Nasal cavity respiratory epithelium epithelial cell of viscerocranial mucosa (primary cell): Measurements from ENCODE around the gene METTL18. TPM values are rescaled to one million over a fixed set of nuclear protein-coding genes. Genes with fewer than 3 reads are reported as not detected.

Experiments used
- total RNA-seq: library from RNA; depleted of rRNA; stranded (reverse); fragments of >200 nt; gene quantifications from 2 replicates; pipeline ENCODE4 v1.2.3, GENCODE V29; 2014

Gene METTL18
- 5.8 and 7.9 TPM in 2 replicates for total RNA-seq

DNA sequence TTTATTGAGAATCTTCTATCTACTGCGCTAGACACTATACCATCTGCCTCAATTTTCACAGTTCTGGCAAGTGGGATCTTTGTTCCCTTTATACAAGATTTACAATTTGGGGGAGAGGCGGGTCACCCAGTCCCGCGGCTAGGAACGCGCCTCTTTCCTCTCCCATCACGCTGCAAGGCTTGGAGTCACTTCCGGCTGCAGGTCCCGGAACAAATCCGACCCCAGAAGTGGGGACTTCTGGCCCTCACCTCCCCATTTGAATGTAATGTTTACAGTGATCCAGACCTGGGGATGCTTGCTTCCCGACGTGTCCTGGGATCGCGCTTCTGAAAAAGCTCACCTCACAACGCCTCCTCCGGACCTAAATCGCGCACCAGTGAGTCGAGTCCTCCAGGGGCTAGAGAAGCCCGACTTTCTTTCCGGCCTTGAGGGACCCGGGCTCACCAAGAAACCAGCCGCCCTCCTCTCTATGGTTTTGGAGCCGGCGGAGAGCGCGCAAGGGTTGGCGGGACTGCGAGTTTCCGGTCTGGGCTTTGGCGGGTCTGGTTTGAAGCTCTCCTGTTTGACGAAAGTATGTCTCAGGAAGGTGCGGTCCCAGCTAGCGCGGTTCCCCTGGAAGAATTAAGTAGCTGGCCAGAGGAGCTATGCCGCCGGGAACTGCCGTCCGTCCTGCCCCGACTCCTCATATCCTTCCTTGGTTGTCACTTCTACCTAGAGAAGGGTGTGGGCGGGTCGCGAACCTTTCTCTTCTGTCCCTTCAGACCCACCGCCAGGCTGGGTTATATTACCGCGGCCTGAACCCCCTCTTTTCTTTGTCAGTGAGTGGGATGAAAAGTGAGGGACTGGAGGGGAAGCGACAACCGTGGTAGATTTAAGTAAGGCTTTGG lies at the start of gene METTL18:
TSS of gene METTL18 (minus strand) at position 378 of the 887 bp plus-strand sequence. CDS start 1,212 bp downstream, outside the sequence.

Other genes starting within 250 kb of the METTL18 start
- gene F5, start 208.4 kb downstream of the METTL18 start, total RNA-seq: 0.28 TPM in 1 of 2 replicates, not detected in the other
- gene SELP, start 164.8 kb downstream of the METTL18 start, total RNA-seq: 0.07 TPM in 1 of 2 replicates, not detected in the other
- not detected in 2 replicates for gene SELL, start 83.3 kb downstream of the METTL18 start, total RNA-seq
- not detected in 2 replicates for gene SELE, start 60.8 kb downstream of the METTL18 start, total RNA-seq
- gene SCYL3, start 99.0 kb upstream of the METTL18 start, total RNA-seq: 8.5 and 9.0 TPM in 2 replicates